ENCODE measurements around the gene SNX20.

Gene SNX20

GRCh38 chr16:50626868-50627267, 54.2 kb downstream of the SNX20 start:
- Histone ChIP-seq H3K27ac (no peak overlapping the region), H3K36me3 (no peaks in the 10 kb centered on the region), H3K27me3 (ENCODE audit: insufficient read depth, low read depth, severe bottlenecking) (no peaks in the 10 kb centered on the region), H3K9me3 (ENCODE audit: severe bottlenecking) (no peaks in the 10 kb centered on the region), H3K4me3 (ENCODE audit: low read depth, low read length) (no peak overlapping the region)
- no peak for TF ChIP-seq CTCF (IDR thresholded peaks at IDR 0.05; ENCODE audit: low read depth, low read length)
- no peak for DNase-seq

GRCh38 chr16:50625374-50625773, 55.7 kb downstream of the SNX20 start:
- Histone ChIP-seq H3K4me3 (ENCODE audit: low read depth, low read length) (no peak overlapping the region), H3K9me3 (ENCODE audit: severe bottlenecking) (no peaks in the 10 kb centered on the region), H3K27me3 (ENCODE audit: insufficient read depth, low read depth, severe bottlenecking) (no peaks in the 10 kb centered on the region), H3K36me3 (no peaks in the 10 kb centered on the region), H3K27ac (no peak overlapping the region)
- no peak for DNase-seq
- TF ChIP-seq CTCF (IDR thresholded peaks at IDR 0.05; ENCODE audit: low read depth, low read length), result no peak

- no peak for TF ChIP-seq CTCF (IDR thresholded peaks at IDR 0.05; ENCODE audit: low read depth, low read length)
- Histone ChIP-seq H3K9me3 (ENCODE audit: severe bottlenecking) (no peaks in the 10 kb centered on the region), H3K27ac (no peak overlapping the region), H3K36me3 (no peaks in the 10 kb centered on the region), H3K4me3 (ENCODE audit: low read depth, low read length) (no peak overlapping the region), H3K27me3 (ENCODE audit: insufficient read depth, low read depth, severe bottlenecking) (no peaks in the 10 kb centered on the region)
- DNase-seq, result no peak
These were observed 56.6 kb downstream of the SNX20 start for GRCh38 chr16:50624449-50624970.

- H3K27me3 ChIP-seq (ENCODE audit: insufficient read depth, low read depth, severe bottlenecking), result no peaks in the 10 kb centered on the region
- H3K27ac ChIP-seq, result no peak overlapping the region
- H3K36me3 ChIP-seq, result peaks cover under 1% of the 10 kb centered on the region; the same call in 1 of the 2 replicates
- H3K9me3 ChIP-seq (ENCODE audit: severe bottlenecking), result no peaks in the 10 kb centered on the region
- TF ChIP-seq CTCF (IDR thresholded peaks at IDR 0.05; ENCODE audit: low read depth, low read length), result no peak
- no peak for DNase-seq
- no peak overlapping the region for H3K4me3 ChIP-seq (ENCODE audit: low read depth, low read length)
These were observed 58.3 kb downstream of the SNX20 start for GRCh38 chr16:50622643-50623369.

GRCh38 chr16:50622029-50622428, 59.1 kb downstream of the SNX20 start:
- TF ChIP-seq CTCF (IDR thresholded peaks at IDR 0.05; ENCODE audit: low read depth, low read length), result no peak
- no peaks in the 10 kb centered on the region for H3K27me3 ChIP-seq (ENCODE audit: insufficient read depth, low read depth, severe bottlenecking)
- no peak overlapping the region for H3K27ac ChIP-seq
- H3K9me3 ChIP-seq (ENCODE audit: severe bottlenecking), result no peaks in the 10 kb centered on the region
- H3K36me3 ChIP-seq, result peaks cover 3% of the 10 kb centered on the region; the same call in 1 of the 2 replicates
- no peak overlapping the region for H3K4me3 ChIP-seq (ENCODE audit: low read depth, low read length)
- no peak for DNase-seq

Measured in WERI-Rb-1 (cell line).